Right lung (tissue), 10 donors: ENCODE results near the gene ZNF616. TPM values are rescaled to one million over a fixed set of nuclear protein-coding genes. Genes with fewer than 3 reads are reported as not detected.

Experiments used
- DNase-seq, 2 donors: peaks; one replicate each; pipeline ENCODE4 v3.0.0-alpha.2; 2013
- long read RNA-seq, 8 donors: transcript quantifications; one replicate each; lab custom pipeline, GENCODE V29; 2026
- polyA plus RNA-seq, 5 donors: library from polyadenylated mRNA; unstranded; fragments of 120-200 nt; gene quantifications; one replicate each; pipeline versions ENCODE4 v1.2.1 to v1.2.3, GENCODE V29; 2013; ENCODE audit warnings: inconsistent platforms in 1 of 5, low replicate concordance in 1 of 5; ENCODE audit not compliant: insufficient read length in 5 of 5, insufficient read depth in 1 of 5

ZNF616 gene
- 10 to 100 TPM; 14.2 to 27.1 (median 24.0) TPM for polyA plus RNA-seq
- long read RNA-seq, donor 1, full-length matches to known transcripts, result 4 of 4 reads
- long read RNA-seq, donor 1, partial matches to known transcripts, result 0 of 4 reads
- long read RNA-seq, donor 1, other reads (novel, unspliced or antisense), result 0 of 4 reads
- long read RNA-seq, donor 2, full-length matches to known transcripts, result 4 of 4 reads
- long read RNA-seq, donor 2, partial matches to known transcripts, result 0 of 4 reads
- long read RNA-seq, donor 2, other reads (novel, unspliced or antisense), result 0 of 4 reads
- long read RNA-seq, donor 3, full-length matches to known transcripts, result 3 of 3 reads
- long read RNA-seq, donor 3, partial matches to known transcripts, result 0 of 3 reads
- long read RNA-seq, donor 3, other reads (novel, unspliced or antisense), result 0 of 3 reads
- long read RNA-seq, donor 4, full-length matches to known transcripts, result 3 of 3 reads
- long read RNA-seq, donor 4, partial matches to known transcripts, result 0 of 3 reads
- long read RNA-seq, donor 4, other reads (novel, unspliced or antisense), result 0 of 3 reads
- long read RNA-seq, donor 5, full-length matches to known transcripts, result 3 of 3 reads
- long read RNA-seq, donor 5, partial matches to known transcripts, result 0 of 3 reads
- long read RNA-seq, donor 5, other reads (novel, unspliced or antisense), result 0 of 3 reads
- long read RNA-seq, donor 6, full-length matches to known transcripts, result 3 of 3 reads
- long read RNA-seq, donor 6, partial matches to known transcripts, result 0 of 3 reads
- long read RNA-seq, donor 6, other reads (novel, unspliced or antisense), result 0 of 3 reads
- long read RNA-seq, donor 7, full-length matches to known transcripts, result 1 of 1 reads
- long read RNA-seq, donor 7, partial matches to known transcripts, result 0 of 1 reads
- long read RNA-seq, donor 7, other reads (novel, unspliced or antisense), result 0 of 1 reads
- long read RNA-seq, donor 8, partial matches to known transcripts, result 0 of 1 reads
- long read RNA-seq, donor 8, other reads (novel, unspliced or antisense), result 0 of 1 reads

- peak; percentile 95 for DNase-seq
These were observed at the start of gene ZNF616 for GRCh38 chr19:52139252-52140031. Gene ZNF616, minus strand, starts transcription at chr19:52139938. Its CDS starts 9,426 bp downstream, at chr19:52130512.

DNA sequence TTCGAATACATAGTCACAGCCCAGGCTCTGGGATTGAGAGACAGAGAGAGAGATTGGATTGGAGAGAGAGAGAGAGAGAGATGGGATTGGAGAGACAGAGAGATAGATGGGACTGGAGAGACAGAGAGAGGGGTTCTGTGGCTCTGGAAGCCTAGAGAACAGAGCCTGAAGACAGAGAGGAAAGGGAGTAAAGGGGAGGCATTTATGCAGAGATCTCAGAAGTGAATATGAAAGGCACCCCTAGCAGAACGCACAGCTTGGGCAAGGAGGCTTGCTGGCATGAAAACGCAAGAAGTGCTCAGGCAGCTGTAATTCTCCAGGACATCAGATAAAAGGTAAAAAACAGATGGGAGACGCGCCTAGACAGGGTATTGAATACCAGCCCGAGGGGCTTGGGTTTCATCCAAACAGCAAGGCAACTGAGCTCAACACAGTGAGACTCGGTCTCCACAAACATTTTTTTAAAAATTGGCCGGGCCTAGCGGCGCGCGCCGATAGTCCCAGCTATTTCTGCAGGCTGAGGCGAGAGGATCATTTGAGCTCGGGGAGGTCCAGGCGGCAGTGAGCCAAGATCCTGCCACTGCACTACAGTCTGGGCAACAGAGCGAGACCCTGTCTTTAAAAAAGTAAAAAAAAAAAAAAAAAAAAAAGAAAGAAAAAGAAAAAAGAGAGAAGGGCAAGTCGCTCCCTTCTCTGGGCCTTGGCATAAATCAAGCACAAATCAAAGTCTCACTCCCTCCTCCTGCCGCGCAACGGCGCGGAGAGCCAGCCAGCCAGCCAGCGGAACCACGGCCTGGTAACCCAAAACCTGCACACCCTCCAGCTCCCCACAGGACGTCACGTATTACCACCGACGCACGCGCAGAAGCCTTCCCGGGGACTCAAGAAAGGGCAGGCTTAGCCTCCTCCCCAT lies 49.3 kb upstream of the ZNF616 start:
- DNase-seq, result no peak

GRCh38 chr19:52187407-52187806 lies 47.7 kb upstream of the ZNF616 start:
- DNase-seq, result no peak

DNA sequence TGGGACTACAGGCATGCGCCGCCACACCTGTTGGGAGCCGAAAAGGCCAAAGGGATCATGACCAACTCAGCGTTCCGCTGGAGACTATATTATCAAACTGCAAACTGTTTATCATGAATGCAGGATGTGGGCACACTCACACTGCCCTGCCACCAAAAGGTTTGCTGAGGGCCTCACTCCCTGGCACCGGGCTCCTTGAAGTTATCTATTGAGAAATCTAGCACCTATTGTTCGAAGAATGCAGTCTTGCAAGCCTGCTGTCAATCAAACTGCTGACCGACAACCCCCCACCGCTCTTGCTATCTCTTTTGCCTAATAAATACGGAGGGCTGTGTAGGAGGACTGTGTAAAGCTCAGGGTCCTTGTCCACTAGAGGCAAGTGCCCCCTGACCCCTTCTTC lies 36.8 kb upstream of the ZNF616 start:
- no peak for DNase-seq

DNA sequence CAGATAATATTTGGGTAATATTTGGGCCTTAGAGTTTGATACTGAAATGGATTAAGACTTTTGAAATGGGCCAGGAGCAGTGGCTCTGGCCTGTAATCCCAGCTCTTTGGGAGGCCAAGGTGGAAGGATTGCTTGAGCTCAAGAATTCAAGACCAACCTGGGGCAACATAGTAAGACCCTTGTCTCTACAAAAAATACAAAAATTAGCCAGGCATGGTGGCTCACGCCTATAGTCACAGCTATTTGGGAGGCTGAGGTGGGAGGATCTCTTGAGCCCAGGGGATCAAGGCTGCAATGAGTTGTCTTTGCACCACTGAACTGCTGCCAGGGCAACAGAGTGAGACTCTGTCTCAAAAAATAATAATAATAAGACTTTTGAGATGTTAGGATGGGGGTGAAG lies 32.6 kb upstream of the ZNF616 start:
- no peak for DNase-seq

- peak; percentile 83 to 88 for DNase-seq
These were observed 31.8 kb upstream of the ZNF616 start, which contains the start of gene ZNF836 for GRCh38 chr19:52171321-52172169. Gene ZNF836, minus strand, starts transcription at chr19:52171621. Its CDS starts 3,549 bp downstream, at chr19:52168072.

DNA sequence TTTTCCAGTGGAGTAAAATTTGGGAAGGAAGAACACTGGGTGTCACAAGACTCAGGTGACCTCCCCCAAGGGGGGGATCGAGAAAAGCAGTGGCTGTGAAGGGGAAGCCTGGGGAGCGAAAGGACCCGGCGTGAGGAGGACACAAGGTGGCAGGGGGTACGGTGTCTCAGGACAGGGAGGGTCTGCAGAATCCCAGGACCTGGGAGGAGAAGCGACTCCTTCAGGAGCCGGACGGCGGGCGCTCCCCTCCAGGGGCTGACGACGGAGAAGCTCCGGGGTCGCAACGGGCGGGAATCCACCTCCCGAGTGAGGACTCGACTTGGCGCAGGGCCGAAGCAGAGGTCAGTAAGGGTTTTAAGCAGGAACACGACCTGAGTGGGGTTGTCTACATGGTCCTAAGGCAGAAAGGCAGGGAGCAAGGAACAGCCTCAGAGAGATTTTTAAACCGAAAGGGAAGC lies 31.2 kb upstream of the ZNF616 start:
- DNase-seq, result peak in 1 of 2 donors; percentile 33

- DNase-seq, result peak; percentile 3 to 12
These were observed 30.6 kb upstream of the ZNF616 start for GRCh38 chr19:52170304-52170703.

- no peak for DNase-seq
These were observed 16.0 kb upstream of the ZNF616 start for GRCh38 chr19:52155596-52156359.

DNA sequence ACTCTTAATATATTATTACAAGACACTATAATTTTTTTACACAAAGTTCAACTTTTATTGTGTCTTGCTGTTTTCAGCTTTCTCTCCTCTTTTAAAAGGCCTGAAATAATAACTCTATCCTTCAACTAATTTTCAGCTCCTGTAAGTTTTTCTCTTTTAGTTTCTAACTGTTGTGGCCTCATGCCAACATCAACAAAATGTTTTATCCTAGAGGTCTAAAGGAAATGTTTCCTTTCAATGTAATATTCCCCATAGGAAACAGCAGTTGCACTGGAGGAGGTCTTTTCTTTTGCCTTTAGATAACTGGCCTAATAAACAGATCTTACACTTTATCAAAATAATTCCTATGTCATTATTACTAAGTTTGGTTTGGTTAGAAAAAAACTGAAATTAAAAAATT lies 8.5 kb upstream of the ZNF616 start:
- DNase-seq, result no peak

DNA sequence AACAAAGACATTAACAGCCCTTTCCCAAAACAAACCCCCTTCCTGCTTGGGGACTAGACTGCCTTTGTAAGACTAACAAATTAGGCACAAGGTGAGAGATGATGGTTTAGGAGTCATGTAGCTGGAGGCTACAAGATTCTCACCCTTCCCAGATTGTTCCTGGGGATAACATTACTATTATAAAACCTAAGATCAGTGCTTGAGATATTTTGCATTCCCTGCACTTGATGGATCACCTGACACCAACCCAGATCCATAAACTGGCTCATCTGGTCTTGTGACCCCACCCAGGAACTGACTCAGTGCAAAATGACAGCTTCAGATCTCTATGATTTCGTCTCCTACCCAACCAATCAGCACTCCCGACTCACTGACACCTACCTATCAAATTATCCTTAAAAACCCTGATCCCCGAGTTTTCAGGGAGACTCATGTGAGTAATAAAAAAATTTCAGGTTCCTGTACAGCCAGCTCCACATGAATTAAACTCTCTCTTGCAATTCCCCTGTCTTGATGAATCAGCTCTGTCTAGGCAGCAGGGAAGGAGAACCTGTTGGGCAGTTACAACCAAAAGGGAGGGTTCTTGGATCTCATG lies 2.4 kb upstream of the ZNF616 start:
- DNase-seq, result no peak

DNA sequence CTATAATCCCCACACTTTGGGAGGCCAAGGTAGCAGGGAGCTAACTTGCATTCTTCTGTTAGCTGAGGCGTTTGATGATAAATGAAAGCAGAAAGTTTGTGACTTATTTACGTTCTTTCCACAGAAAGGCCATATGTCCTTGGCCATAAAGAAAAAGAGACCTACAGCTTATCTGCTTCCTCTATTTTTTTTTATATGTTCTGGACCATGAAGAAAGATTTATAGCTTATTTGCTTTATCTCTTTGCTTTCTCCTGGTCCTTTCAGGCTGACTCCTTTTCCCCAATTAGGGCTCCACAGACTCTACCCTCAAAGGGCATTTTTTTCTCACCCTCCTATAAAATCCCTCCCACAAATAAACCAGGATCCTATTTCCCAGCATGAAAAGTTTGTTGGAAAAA lies 1.5 kb upstream of the ZNF616 start:
- DNase-seq, result no peak

DNA sequence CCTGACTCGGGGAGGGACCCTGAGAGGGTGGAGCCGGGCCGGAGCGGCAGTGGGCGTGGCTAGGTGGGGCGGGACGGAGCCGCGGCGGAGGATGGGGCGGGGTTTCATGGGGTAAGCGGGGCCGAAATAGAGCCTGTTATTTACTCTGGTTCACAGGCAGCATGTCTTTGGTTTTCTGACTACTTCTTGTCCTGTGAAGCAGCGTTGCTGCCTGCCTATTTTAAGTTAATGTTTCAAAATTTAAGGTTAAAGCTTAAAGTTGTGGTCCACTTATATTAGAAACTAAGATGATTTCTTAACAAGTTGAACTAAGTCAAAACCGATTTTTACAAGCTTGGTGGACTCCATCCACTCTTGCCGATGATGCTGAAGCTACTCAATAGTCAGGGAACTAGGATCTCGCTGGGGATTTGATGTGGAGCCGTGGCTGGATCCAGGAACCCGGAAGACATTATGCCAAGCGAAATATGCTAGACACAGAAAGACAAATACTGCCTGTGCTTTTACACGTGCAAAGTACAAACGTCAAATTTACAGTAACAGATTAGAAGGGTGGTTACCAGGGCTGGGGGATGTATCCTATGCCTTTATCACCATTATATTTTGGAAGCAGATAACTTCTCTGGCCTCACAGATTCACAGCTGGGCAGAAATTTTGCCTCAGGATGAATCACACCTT lies 433 bp upstream of the ZNF616 start:
- DNase-seq, result no peak

DNA sequence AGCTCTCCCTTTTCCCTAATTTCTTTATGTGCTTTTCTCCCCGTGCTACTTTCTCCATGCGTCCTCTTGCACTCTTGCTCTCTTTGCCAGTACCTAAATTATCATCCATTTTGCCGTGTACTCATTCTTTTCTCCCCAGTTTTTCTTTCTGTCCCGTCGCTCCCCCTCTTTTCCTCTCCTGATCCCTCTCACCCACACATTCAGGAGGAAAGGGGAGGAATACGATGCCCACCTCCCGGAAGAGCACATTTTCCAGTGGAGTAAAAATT lies 821 bp downstream of the ZNF616 start:
- no peak for DNase-seq

GRCh38 chr19:52138278-52138982 lies 1.3 kb downstream of the ZNF616 start:
- DNase-seq, result peak; percentile 31 to 45

DNA sequence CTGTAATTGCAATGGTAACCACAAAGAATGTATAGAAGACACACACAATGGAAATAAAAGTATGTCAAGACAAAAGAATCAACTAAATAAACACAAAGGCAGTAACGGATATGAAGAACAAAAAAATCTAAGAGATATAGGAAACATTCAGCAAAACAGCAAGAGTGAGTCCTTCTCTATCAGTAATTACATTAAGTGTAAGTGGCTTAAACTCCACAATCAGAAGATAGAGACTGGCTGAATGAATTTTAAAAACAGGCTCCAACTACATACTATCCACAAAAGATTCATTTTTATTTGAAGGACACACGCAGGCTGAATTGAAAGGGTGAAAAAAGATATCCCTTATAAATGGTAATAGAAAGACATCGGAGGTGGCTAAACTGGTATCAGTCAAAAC lies 19.5 kb downstream of the ZNF616 start:
- no peak for DNase-seq

DNA sequence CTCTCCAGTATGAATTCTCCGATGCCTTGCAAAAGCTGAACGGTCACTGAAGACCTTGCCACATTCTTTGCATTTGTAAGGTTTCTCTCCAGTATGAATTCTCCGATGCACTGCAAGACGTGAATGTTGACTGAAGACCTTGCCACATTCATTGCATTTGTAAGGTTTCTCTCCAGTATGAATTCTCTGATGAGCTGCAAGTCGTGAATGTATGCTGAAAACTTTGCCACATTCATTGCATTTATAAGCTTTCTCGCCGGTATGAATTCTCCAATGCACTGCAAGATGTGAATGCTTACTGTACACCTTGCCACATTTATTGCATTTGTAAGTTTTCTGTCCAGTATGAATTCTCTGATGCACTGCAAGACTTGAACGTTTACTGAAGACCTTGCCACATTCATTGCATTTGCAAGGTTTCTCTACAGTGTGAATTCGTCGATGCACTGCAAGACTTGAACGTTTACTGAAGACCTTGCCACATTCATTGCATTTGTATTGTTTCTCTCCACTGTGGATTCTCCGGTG lies 24.1 kb downstream of the ZNF616 start:
- no peak for DNase-seq
